ENCODE data around the gene PLGRKT.

DNA sequence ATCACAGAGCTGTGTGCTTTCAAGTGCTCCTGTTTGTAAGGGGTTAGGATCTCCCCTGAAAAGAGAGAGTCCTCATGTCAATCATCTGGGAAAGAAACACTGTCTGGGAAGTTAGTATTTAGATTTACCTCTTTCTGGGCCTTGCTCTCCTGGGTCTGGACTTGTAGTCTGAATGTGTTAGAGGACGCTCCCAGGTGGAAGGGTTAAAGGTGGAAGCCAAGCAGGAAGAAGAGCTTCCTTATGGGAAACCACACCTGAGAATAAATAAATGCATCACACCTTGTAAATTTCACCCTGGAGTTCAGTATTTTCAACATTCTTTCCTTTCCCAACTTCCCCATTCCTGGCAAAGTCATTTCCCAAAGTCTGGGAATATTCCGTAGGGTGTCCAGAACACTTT is 1.3 kb downstream of the PLGRKT start:
- TF ChIP-seq, protein P1, sequence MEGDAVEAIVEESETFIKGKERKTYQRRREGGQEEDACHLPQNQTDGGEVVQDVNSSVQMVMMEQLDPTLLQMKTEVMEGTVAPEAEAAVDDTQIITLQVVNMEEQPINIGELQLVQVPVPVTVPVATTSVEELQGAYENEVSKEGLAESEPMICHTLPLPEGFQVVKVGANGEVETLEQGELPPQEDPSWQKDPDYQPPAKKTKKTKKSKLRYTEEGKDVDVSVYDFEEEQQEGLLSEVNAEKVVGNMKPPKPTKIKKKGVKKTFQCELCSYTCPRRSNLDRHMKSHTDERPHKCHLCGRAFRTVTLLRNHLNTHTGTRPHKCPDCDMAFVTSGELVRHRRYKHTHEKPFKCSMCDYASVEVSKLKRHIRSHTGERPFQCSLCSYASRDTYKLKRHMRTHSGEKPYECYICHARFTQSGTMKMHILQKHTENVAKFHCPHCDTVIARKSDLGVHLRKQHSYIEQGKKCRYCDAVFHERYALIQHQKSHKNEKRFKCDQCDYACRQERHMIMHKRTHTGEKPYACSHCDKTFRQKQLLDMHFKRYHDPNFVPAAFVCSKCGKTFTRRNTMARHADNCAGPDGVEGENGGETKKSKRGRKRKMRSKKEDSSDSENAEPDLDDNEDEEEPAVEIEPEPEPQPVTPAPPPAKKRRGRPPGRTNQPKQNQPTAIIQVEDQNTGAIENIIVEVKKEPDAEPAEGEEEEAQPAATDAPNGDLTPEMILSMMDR (conservative IDR thresholded peaks at IDR 0.05; ENCODE audit: low read depth in 2 of 2) = no peak
- TF ChIP-seq POLR2AphosphoS5 (IDR thresholded peaks at IDR 0.05; ENCODE audit: low read depth) (no peak), EZH2 (IDR thresholded peaks at IDR 0.05; ENCODE audit: low read depth, unreplicated experiment) (no peak), ZNF114 (CRISPR knock-in tag; IDR thresholded peaks at IDR 0.05) (no peak), JUNB (IDR thresholded peaks at IDR 0.05; ENCODE audit: unreplicated experiment) (no peak), STAT1 (IDR thresholded peaks at IDR 0.05; ENCODE audit: unreplicated experiment) (no peak), NANOG (IDR thresholded peaks at IDR 0.05; ENCODE audit: borderline replicate concordance) (no peak), EZH2phosphoT487 (IDR thresholded peaks at IDR 0.05; ENCODE audit: unreplicated experiment) (no peak), CREB1 (CRISPR knock-in tag; IDR thresholded peaks at IDR 0.05; ENCODE audit: low read depth) (no peak)
- TF ChIP-seq, protein P2, sequence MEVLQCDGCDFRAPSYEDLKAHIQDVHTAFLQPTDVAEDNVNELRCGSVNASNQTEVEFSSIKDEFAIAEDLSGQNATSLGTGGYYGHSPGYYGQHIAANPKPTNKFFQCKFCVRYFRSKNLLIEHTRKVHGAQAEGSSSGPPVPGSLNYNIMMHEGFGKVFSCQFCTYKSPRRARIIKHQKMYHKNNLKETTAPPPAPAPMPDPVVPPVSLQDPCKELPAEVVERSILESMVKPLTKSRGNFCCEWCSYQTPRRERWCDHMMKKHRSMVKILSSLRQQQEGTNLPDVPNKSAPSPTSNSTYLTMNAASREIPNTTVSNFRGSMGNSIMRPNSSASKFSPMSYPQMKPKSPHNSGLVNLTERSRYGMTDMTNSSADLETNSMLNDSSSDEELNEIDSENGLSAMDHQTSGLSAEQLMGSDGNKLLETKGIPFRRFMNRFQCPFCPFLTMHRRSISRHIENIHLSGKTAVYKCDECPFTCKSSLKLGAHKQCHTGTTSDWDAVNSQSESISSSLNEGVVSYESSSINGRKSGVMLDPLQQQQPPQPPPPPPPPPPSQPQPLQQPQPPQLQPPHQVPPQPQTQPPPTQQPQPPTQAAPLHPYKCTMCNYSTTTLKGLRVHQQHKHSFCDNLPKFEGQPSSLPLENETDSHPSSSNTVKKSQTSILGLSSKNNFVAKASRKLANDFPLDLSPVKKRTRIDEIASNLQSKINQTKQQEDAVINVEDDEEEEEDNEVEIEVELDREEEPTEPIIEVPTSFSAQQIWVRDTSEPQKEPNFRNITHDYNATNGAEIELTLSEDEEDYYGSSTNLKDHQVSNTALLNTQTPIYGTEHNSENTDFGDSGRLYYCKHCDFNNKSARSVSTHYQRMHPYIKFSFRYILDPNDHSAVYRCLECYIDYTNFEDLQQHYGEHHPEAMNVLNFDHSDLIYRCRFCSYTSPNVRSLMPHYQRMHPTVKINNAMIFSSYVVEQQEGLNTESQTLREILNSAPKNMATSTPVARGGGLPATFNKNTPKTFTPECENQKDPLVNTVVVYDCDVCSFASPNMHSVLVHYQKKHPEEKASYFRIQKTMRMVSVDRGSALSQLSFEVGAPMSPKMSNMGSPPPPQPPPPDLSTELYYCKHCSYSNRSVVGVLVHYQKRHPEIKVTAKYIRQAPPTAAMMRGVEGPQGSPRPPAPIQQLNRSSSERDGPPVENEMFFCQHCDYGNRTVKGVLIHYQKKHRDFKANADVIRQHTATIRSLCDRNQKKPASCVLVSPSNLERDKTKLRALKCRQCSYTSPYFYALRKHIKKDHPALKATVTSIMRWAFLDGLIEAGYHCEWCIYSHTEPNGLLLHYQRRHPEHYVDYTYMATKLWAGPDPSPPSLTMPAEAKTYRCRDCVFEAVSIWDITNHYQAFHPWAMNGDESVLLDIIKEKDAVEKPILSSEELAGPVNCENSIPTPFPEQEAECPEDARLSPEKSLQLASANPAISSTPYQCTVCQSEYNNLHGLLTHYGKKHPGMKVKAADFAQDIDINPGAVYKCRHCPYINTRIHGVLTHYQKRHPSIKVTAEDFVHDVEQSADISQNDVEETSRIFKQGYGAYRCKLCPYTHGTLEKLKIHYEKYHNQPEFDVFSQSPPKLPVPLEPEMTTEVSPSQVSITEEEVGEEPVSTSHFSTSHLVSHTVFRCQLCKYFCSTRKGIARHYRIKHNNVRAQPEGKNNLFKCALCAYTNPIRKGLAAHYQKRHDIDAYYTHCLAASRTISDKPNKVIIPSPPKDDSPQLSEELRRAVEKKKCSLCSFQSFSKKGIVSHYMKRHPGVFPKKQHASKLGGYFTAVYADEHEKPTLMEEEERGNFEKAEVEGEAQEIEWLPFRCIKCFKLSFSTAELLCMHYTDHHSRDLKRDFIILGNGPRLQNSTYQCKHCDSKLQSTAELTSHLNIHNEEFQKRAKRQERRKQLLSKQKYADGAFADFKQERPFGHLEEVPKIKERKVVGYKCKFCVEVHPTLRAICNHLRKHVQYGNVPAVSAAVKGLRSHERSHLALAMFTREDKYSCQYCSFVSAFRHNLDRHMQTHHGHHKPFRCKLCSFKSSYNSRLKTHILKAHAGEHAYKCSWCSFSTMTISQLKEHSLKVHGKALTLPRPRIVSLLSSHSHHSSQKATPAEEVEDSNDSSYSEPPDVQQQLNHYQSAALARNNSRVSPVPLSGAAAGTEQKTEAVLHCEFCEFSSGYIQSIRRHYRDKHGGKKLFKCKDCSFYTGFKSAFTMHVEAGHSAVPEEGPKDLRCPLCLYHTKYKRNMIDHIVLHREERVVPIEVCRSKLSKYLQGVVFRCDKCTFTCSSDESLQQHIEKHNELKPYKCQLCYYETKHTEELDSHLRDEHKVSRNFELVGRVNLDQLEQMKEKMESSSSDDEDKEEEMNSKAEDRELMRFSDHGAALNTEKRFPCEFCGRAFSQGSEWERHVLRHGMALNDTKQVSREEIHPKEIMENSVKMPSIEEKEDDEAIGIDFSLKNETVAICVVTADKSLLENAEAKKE (CRISPR knock-in tag; IDR thresholded peaks at IDR 0.05) = no peak
- TF ChIP-seq, protein P3, sequence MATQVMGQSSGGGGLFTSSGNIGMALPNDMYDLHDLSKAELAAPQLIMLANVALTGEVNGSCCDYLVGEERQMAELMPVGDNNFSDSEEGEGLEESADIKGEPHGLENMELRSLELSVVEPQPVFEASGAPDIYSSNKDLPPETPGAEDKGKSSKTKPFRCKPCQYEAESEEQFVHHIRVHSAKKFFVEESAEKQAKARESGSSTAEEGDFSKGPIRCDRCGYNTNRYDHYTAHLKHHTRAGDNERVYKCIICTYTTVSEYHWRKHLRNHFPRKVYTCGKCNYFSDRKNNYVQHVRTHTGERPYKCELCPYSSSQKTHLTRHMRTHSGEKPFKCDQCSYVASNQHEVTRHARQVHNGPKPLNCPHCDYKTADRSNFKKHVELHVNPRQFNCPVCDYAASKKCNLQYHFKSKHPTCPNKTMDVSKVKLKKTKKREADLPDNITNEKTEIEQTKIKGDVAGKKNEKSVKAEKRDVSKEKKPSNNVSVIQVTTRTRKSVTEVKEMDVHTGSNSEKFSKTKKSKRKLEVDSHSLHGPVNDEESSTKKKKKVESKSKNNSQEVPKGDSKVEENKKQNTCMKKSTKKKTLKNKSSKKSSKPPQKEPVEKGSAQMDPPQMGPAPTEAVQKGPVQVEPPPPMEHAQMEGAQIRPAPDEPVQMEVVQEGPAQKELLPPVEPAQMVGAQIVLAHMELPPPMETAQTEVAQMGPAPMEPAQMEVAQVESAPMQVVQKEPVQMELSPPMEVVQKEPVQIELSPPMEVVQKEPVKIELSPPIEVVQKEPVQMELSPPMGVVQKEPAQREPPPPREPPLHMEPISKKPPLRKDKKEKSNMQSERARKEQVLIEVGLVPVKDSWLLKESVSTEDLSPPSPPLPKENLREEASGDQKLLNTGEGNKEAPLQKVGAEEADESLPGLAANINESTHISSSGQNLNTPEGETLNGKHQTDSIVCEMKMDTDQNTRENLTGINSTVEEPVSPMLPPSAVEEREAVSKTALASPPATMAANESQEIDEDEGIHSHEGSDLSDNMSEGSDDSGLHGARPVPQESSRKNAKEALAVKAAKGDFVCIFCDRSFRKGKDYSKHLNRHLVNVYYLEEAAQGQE (IDR thresholded peaks at IDR 0.05; ENCODE audit: unreplicated experiment) = no peak
- TF ChIP-seq, protein P4, sequence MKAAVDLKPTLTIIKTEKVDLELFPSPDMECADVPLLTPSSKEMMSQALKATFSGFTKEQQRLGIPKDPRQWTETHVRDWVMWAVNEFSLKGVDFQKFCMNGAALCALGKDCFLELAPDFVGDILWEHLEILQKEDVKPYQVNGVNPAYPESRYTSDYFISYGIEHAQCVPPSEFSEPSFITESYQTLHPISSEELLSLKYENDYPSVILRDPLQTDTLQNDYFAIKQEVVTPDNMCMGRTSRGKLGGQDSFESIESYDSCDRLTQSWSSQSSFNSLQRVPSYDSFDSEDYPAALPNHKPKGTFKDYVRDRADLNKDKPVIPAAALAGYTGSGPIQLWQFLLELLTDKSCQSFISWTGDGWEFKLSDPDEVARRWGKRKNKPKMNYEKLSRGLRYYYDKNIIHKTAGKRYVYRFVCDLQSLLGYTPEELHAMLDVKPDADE (IDR thresholded peaks at IDR 0.05) = no peak
